WTC11 (cell line): ENCODE measurements around the gene PLCG1. TPM values are rescaled to one million over a fixed set of nuclear protein-coding genes. Genes with fewer than 3 reads are reported as not detected.

ENCODE experiments used
- ATAC-seq: fragments of 200-7000 bp; cut with Tn5 transposase; 2 replicates; pipeline ENCODE4 v1.10.0; 2021; ENCODE audit warnings: mild to moderate bottlenecking, moderate library complexity
- CTCF ChIA-PET: fragments of 300-600 bp; sonication (Branson Sonifier 250); formaldehyde crosslinking; loops from one replicate; lab custom pipeline; 2021; ENCODE audit warnings: antibody characterized with exemption; lab: Charles Lee
- POLR2A ChIA-PET: fragments of 350-600 bp; sonication (Branson Sonifier 250); formaldehyde crosslinking; loops from one replicate; lab custom pipeline; 2021; ENCODE audit warnings: antibody characterized with exemption; lab: Charles Lee
- DNase-seq: peaks from one replicate; pipeline ENCODE4 v3.0.0; 2021; ENCODE audit warnings: low spot score
- H3K27ac Mint-ChIP-seq: 2 replicates; pipeline ENCODE4 v1.8.0; 2021; ENCODE audit warnings: mixed read lengths
- H3K27me3 Mint-ChIP-seq: 2 replicates; pipeline ENCODE4 v1.8.0; 2021; ENCODE audit warnings: low read depth, mild to moderate bottlenecking, moderate library complexity, mixed read lengths
- H3K36me3 Mint-ChIP-seq: 2 replicates; pipeline ENCODE4 v1.8.0; 2021; ENCODE audit warnings: mixed read lengths
- H3K4me1 Mint-ChIP-seq: 2 replicates; pipeline ENCODE4 v1.8.0; 2022; ENCODE audit warnings: mixed read lengths
- H3K4me3 Mint-ChIP-seq: 2 replicates; pipeline ENCODE4 v1.8.0; 2021; ENCODE audit warnings: mild to moderate bottlenecking, moderate library complexity, mixed read lengths
- H3K9me3 Mint-ChIP-seq: 2 replicates; pipeline ENCODE4 v1.8.0; 2021; ENCODE audit warnings: mixed read lengths
- ARID4B ChIP-seq: sonication (generic); formaldehyde crosslinking; IDR thresholded peaks from 2 replicates; pipeline ENCODE4 v1.8.0; 2023; ENCODE audit warnings: missing genetic modification reagents, mild to moderate bottlenecking, borderline replicate concordance
- CREM ChIP-seq: sonication (generic); formaldehyde crosslinking; IDR thresholded peaks from 2 replicates; pipeline ENCODE4 v1.8.1; 2022; ENCODE audit warnings: mild to moderate bottlenecking, missing genetic modification reagents, moderate library complexity
- E2F1 ChIP-seq: sonication (generic); formaldehyde crosslinking; IDR thresholded peaks from 2 replicates; pipeline ENCODE4 v1.8.0; 2022; ENCODE audit warnings: mild to moderate bottlenecking, missing genetic modification reagents
- E2F5 ChIP-seq: sonication (generic); formaldehyde crosslinking; IDR thresholded peaks from 2 replicates; pipeline ENCODE4 v1.8.1; 2022; ENCODE audit warnings: mild to moderate bottlenecking, moderate library complexity, missing genetic modification reagents
- ELF4 ChIP-seq: sonication (generic); formaldehyde crosslinking; IDR thresholded peaks from 2 replicates; pipeline ENCODE4 v1.8.1; 2022; ENCODE audit warnings: low read depth, mild to moderate bottlenecking, moderate library complexity, missing genetic modification reagents
- ETV6 ChIP-seq: sonication (generic); formaldehyde crosslinking; IDR thresholded peaks from 2 replicates; pipeline ENCODE4 v1.8.1; 2022; ENCODE audit warnings: mild to moderate bottlenecking, missing genetic modification reagents
- MAX ChIP-seq: sonication (generic); formaldehyde crosslinking; IDR thresholded peaks from 2 replicates; pipeline ENCODE4 v1.8.0; 2022; ENCODE audit warnings: mild to moderate bottlenecking, missing genetic modification reagents
- NFATC4 ChIP-seq: fragments of 250-450 bp; sonication (Bioruptor Pico); IDR thresholded peaks from 2 replicates; pipeline ENCODE4 v1.9.0; 2021; ENCODE audit warnings: mild to moderate bottlenecking
- NFE2L1 ChIP-seq: sonication (generic); formaldehyde crosslinking; IDR thresholded peaks from 2 replicates; pipeline ENCODE4 v1.8.1; 2023; ENCODE audit warnings: missing genetic modification reagents
- PREB ChIP-seq: sonication (generic); formaldehyde crosslinking; IDR thresholded peaks from 2 replicates; pipeline ENCODE4 v1.8.1; 2022; ENCODE audit warnings: mild to moderate bottlenecking, missing genetic modification reagents, moderate library complexity, borderline replicate concordance
- TCF7 ChIP-seq: sonication (generic); formaldehyde crosslinking; IDR thresholded peaks from 2 replicates; pipeline ENCODE4 v1.8.0; 2022; ENCODE audit warnings: mild to moderate bottlenecking, low read depth, missing genetic modification reagents, moderate library complexity
- TEAD4 ChIP-seq: sonication (generic); formaldehyde crosslinking; IDR thresholded peaks from 2 replicates; pipeline ENCODE4 v1.8.0; 2022; ENCODE audit warnings: mild to moderate bottlenecking, missing genetic modification reagents
- TP53 ChIP-seq: sonication (generic); formaldehyde crosslinking; IDR thresholded peaks from 2 replicates; pipeline ENCODE4 v1.8.1; 2023; ENCODE audit warnings: mild to moderate bottlenecking, missing genetic modification reagents
- USF1 ChIP-seq: sonication (generic); formaldehyde crosslinking; IDR thresholded peaks from 2 replicates; pipeline ENCODE4 v1.8.0; 2022; ENCODE audit warnings: mild to moderate bottlenecking, missing genetic modification reagents
- USF2 ChIP-seq: sonication (generic); formaldehyde crosslinking; IDR thresholded peaks from 2 replicates; pipeline ENCODE4 v1.8.1; 2023; ENCODE audit warnings: mild to moderate bottlenecking, missing genetic modification reagents, moderate library complexity
- ZBTB21 ChIP-seq: sonication (generic); formaldehyde crosslinking; IDR thresholded peaks from 2 replicates; pipeline ENCODE4 v1.8.1; 2023; ENCODE audit warnings: mild to moderate bottlenecking, missing genetic modification reagents, borderline replicate concordance
- ZMAT4 ChIP-seq: fragments of 250-450 bp; sonication (Bioruptor Pico); IDR thresholded peaks from 2 replicates; pipeline ENCODE4 v1.9.0; 2021; ENCODE audit warnings: mild to moderate bottlenecking
- ZNF121 ChIP-seq: sonication (generic); formaldehyde crosslinking; IDR thresholded peaks from 2 replicates; pipeline ENCODE4 v1.8.0; 2023; ENCODE audit warnings: missing genetic modification reagents
- ZNF263 ChIP-seq: sonication (generic); formaldehyde crosslinking; IDR thresholded peaks from 2 replicates; pipeline ENCODE4 v1.8.1; 2022; ENCODE audit warnings: low read depth, mild to moderate bottlenecking, moderate library complexity, missing genetic modification reagents
- ZNF317 ChIP-seq: sonication (generic); formaldehyde crosslinking; IDR thresholded peaks from 2 replicates; pipeline ENCODE4 v1.8.1; 2023; ENCODE audit warnings: low read depth, mild to moderate bottlenecking, moderate library complexity, missing genetic modification reagents, borderline replicate concordance
- total RNA-seq: library from RNA; stranded (reverse); gene quantifications from 3 replicates; pipeline ENCODE4 v1.2.3, GENCODE V29; 2021

The PLCG1 gene
- total RNA-seq, 1 experiment from 2014 or later, result 201 TPM

- peaks cover 69% of the 10 kb centered on the region for H3K4me1 Mint-ChIP-seq
- no peak overlapping the region for H3K4me3 Mint-ChIP-seq
- TF ChIP-seq ETV6 (CRISPR knock-in tag) (no peak), ARID4B (CRISPR knock-in tag) (no peak), ZNF121 (CRISPR knock-in tag) (no peak), PREB (CRISPR knock-in tag) (no peak), ZMAT4 (no peak), ZNF263 (CRISPR knock-in tag) (no peak), NFATC4 (no peak), MAX (CRISPR knock-in tag) (no peak), CREM (CRISPR knock-in tag) (no peak), ZNF317 (no peak), ELF4 (CRISPR knock-in tag) (no peak), USF2 (CRISPR knock-in tag) (no peak), NFE2L1 (CRISPR knock-in tag) (no peak), USF1 (CRISPR knock-in tag) (no peak), TEAD4 (CRISPR knock-in tag) (no peak), TP53 (no peak), E2F5 (no peak), ZBTB21 (CRISPR knock-in tag) (no peak), E2F1 (no peak), TCF7 (CRISPR knock-in tag) (no peak)
- H3K27me3 Mint-ChIP-seq, result no peaks in the 10 kb centered on the region
- ChIA-PET CTCF (interaction anchor here (1.0 to 1.5 kb wide), 4 partner anchors 31 to 198 kb away, joined by 3 to 9 read pairs (median 4); partner anchors contain the start of gene LPIN3), POLR2A (no interaction called here)
- ATAC-seq (no peak), DNase-seq (no peak)
- H3K27ac Mint-ChIP-seq, result no peak overlapping the region
- H3K9me3 Mint-ChIP-seq, result no peaks in the 10 kb centered on the region
- peaks cover 13% of the 10 kb centered on the region; the same call in 1 of the 2 replicates for H3K36me3 Mint-ChIP-seq
These were observed 4.9 kb downstream of the PLCG1 start for GRCh38 chr20:41142245-41142644.
